Activated CD4-positive, CD25-positive, alpha-beta regulatory T cell treated with anti-CD3 and anti-CD28 coated beads, Interleukin-2, amount 50 U/mL, for 72 hours (primary cell): ENCODE results near the gene PELI3.

Source experiments
- DNase-seq: peaks from one replicate; pipeline ENCODE4 v3.0.0; 2021

Gene PELI3

DNA sequence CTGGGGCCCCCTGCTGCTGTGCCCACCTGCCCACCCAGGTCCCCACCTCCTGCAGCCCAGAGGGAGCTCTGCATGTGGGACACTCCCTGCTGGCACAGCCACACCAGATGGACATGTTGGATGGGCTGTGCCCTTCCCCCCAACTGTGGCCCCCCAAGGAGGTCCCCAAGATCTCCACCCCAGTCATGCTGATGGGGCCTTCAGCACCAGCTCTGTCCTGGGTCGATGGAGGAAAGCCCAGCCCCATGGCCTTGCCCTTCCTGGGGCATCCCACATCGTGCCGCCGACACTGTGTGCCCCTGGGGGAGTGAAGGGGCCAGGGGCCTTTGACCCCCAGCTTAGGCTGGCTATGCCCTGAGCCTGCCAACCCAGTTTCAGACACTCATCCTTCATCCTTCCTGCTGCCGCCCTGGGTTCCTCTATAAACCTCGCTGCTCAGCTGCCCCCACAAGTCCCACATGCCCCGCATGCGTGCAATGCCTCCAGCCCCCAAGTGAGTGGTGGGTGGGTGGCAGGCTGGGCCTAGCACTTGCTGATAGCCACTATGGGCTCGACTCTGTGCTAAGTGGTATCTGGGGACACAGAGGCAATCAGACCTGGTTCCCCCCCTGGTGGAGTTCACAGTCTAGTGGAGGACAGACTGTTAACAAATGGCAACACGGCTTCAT is 9.6 kb downstream of the PELI3 start:
- no peak for DNase-seq

DNA sequence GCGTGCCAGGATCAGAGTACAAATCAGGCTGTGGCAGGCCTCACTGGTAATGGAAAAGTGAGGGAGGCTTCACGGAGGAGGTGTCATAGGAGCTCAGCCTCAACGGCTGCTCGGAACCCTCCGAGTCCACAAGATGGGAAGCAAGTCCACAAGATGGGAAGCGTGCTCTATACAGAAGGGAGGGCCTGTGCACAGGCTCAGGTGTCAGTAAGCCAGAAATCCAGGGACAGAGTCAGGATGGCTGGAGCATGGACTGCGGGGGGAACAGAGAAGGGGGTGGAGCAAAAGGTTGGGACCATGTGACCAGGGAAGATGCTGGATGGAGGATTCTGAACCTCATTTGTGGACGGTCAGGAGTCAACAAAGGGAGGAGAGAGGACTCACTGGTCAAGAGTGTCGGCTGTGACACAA is 10.1 kb downstream of the PELI3 start:
- no peak for DNase-seq

GRCh38 chr11:66477263-66478201 is 10.8 kb downstream of the PELI3 start:
- DNase-seq: no peak

GRCh38 chr11:66478729-66479393 is 12.2 kb downstream of the PELI3 start:
- DNase-seq: peak; percentile 46

GRCh38 chr11:66479394-66480116 is 12.8 kb downstream of the PELI3 start:
- peak; percentile 44 for DNase-seq

GRCh38 chr11:66480117-66480938 is 13.6 kb downstream of the PELI3 start, which contains the start of gene DPP3:
TSS of gene DPP3 (plus strand) at chr11:66480434. CDS start at chr11:66482201, 1,767 bp downstream.
- DNase-seq: peak; percentile 96

DNA sequence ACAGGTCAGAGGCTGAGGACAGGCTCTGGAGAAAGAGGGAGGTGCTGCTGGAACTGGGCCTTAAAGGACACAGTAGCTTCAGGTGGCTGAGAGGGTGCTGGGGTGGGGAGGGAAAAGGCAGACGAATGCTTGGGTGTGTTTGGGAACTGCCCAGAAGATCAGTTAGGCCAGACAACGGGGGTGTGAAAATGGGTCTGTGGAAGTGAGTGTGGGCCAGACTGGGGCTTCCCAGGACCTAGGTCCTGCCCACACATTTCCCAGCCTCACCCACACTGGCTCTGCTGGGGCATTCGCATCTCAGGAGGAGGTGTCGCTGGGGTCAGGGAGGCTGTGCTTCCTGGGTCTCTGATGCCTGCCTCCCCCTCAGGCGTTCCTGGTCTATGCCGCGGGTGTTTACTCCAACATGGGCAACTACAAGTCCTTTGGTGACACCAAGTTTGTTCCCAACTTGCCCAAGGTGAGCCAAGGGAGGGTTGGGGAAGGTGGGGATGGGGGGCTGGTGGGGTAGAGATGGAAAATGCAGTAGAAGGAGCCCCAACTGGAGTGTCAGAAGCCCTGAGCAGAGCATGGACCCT is 18.2 kb downstream of the PELI3 start:
- no peak for DNase-seq

DNA sequence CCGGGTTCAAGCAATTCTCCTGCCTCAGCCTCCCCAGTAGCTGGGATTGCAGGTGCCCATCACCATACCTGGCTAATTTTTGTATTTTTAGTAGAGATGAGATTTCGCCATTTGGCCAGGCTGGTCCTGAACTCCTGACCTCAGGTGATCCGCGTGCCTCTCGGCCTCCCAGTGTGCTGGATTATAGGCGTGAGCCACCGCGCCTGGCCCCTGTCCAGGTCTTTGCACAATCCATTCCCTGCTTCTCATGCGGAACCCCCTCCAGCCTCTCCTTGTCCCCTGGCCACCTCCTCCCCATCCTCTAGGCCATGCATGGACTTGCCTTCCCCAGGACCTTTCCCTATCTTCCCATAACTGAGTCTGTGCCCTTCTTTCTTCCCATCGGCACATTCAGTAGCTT is 22.3 kb downstream of the PELI3 start:
- DNase-seq: no peak

DNA sequence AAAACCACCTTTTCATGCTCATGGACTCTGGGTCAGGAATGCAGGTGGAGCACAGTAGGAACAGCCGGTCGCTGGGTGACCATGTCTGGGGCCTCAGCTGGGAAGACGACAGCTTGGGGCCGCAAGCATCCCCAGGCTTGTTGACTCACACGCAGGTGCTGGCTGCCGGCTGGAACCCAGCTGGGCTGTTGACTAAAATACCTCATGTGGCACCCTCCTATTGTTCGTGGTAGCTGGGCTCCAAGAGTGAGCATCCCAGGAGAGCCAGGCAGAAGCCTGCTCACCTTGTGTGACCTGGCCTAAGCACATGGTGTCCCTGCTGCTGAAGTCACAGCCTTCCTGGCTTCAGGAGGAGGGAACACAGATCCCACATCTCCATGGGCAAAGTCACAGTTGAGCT is 22.9 kb downstream of the PELI3 start:
- DNase-seq: no peak

DNA sequence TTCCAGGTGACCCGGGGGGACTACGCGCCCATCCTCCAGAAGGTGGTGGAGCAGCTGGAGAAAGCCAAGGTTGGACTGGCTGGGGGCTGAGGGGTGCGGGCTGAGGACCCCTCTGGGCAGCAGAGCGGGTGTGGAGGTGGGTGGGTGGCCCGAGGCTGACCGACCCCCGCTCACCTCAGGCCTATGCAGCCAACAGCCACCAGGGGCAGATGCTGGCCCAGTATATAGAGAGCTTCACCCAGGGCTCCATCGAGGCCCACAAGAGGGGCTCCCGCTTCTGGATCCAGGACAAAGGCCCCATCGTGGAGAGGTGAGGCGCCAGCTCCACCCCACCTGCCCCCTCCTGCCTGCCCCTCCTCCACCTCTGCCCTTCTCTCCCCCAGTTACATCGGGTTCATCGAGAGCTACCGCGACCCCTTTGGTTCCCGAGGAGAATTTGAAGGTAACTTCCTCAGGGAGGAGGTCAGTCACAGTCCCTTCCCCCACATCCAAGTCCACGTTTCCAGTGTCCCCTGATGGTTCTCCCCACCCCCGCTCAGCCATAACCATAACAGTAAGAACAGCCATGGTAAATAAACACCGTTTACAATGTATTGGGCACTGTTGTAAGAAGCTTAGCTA is 24.7 kb downstream of the PELI3 start:
- DNase-seq: no peak

GRCh38 chr11:66492161-66492865 is 25.6 kb downstream of the PELI3 start:
- no peak for DNase-seq

GRCh38 chr11:66493130-66493529 is 26.4 kb downstream of the PELI3 start:
- no peak for DNase-seq

- DNase-seq: no peak
These were observed 27.8 kb downstream of the PELI3 start for GRCh38 chr11:66494458-66494857.

DNA sequence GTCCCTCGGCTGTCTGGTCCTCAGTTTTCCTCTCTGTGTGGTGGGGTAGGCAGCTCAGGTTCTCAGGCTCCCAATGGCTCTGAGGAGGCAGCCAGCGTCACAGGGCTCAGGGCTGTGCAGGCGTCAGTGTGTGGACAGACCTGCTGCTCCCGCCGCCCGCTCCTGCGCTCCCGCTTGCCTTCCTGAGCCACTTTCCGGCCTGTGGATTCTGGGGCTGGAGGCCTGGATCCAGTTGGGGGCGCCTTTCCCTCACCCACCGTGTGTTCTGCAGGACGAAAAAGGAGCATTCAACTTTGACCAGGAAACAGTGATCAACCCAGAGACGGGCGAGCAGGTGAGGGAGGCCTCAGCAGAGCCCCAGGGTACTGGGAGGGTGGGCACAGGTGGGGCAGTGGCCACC is 28.2 kb downstream of the PELI3 start:
- DNase-seq: no peak

DNA sequence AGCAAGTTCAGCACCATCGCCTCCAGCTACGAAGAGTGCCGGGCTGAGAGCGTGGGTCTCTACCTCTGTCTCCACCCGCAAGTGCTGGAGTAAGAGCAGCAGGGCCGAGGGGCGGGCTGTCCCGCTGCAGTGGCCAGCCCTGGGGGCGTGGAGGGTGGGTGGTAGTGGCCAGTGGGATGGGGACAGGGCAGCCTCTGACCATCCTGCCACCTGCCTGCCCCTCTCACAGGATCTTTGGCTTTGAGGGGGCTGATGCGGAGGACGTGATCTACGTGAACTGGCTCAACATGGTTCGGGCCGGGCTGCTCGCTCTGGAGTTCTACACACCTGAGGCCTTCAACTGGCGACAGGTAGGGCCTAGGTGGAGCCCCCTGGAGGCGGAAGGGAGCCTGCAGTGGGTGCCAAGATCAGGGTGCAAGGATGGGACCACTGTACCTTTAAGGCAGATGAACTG is 28.7 kb downstream of the PELI3 start:
- DNase-seq: no peak

DNA sequence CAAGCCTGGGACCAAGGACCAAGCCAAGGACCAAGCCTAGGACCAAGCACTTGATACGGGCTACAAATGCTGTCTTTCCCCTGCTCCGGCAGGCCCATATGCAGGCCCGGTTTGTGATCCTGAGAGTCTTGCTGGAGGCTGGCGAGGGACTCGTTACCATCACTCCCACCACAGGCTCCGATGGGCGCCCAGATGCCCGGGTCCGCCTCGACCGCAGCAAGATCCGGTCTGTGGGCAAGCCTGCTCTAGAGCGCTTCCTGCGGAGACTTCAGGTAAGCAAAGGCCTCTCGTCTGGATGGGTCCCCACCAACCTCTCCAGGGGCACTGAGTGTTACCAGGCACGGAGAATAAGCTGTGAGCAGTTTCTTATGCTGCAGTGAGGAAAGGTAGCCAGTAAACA is 30.5 kb downstream of the PELI3 start:
- no peak for DNase-seq

DNA sequence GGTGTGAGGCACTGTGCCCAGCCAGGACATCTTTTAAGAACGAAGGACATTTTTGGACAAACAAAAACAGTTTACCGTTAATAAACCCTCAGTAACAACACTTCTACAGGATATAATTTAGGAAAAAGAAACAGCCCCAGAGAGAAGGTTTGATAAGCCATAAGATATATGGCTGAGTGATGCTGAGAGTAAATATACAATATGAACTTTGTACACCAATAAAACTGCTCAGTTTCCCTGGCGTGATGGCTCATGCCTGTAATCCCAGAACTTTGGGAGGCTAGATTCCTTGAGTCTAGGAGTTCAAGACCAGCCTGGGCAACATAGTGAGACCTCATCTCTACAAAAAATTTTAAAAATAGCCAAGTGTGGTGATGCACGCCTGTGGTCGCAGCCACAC is 31.8 kb downstream of the PELI3 start:
- DNase-seq: no peak

GRCh38 chr11:66505276-66505816 is 38.6 kb downstream of the PELI3 start:
- DNase-seq: no peak

- no peak for DNase-seq
These were observed 42.4 kb downstream of the PELI3 start for GRCh38 chr11:66509131-66509561.
